Skeletal muscle tissue (tissue), 4 donors: ENCODE data around the gene DRD1. TPM values are rescaled to one million over a fixed set of nuclear protein-coding genes. Genes with fewer than 3 reads are reported as not detected.
"Not testable (repeated sequence)": the region's sequence is repeated elsewhere in the genome, so short reads cannot be mapped to it uniquely, and the experiment has no call there.

Experiments
- H3K27ac ChIP-seq: one replicate; pipeline ENCODE4 v1.7.0; 2013; ENCODE audit warnings: mild to moderate bottlenecking, low read depth, low read length, inconsistent platforms
- H3K27me3 ChIP-seq, 3 donors: one replicate each; pipeline ENCODE4 v1.7.0; 2013; ENCODE audit warnings: low read length in 3 of 3; ENCODE audit not compliant: control insufficient read depth in 3 of 3, insufficient read depth in 3 of 3
- H3K36me3 ChIP-seq, 3 donors: one replicate each; pipeline ENCODE4 v1.7.0; 2013; ENCODE audit warnings: low read length in 3 of 3; ENCODE audit not compliant: control insufficient read depth in 3 of 3, insufficient read depth in 3 of 3
- H3K4me1 ChIP-seq, 3 donors: one replicate each; pipeline ENCODE4 v1.7.0; 2013; ENCODE audit warnings: low read length in 3 of 3, mild to moderate bottlenecking in 3 of 3; ENCODE audit not compliant: control insufficient read depth in 3 of 3, insufficient read depth in 3 of 3
- H3K4me3 ChIP-seq, 3 donors: one replicate each; pipeline ENCODE4 v1.7.0; 2013; ENCODE audit warnings: low read length in 3 of 3
- H3K9ac ChIP-seq, 3 donors: one replicate each; pipeline ENCODE4 v1.7.0; 2013; ENCODE audit warnings: low read length in 3 of 3, mild to moderate bottlenecking in 3 of 3, moderate library complexity in 2 of 3, low read depth in 1 of 3
- H3K9me3 ChIP-seq, 3 donors: one replicate each; pipeline ENCODE4 v1.7.0; 2013; ENCODE audit warnings: low read length in 3 of 3; ENCODE audit not compliant: control insufficient read depth in 3 of 3
- total RNA-seq: library from RNA; depleted of rRNA; stranded (reverse); fragments of >200 nt; gene quantifications from one replicate; pipeline ENCODE4 v1.2.3, GENCODE V29; 2014
- donor health status: Osteomylitis.

DRD1 gene
- total RNA-seq, 1 donor from 2014 or later, result not detected

GRCh38 chr5:175415303-175415702 lies 28.7 kb downstream of the DRD1 start:
- no peaks in the 10 kb centered on the region for H3K36me3 ChIP-seq
- H3K27me3 ChIP-seq, result no peaks in the 10 kb centered on the region
- no peak overlapping the region for H3K4me3 ChIP-seq
- H3K4me1 ChIP-seq, result no peaks in the 10 kb centered on the region
- no peak overlapping the region for H3K9ac ChIP-seq
- no peak overlapping the region for H3K27ac ChIP-seq
- H3K9me3 ChIP-seq, result peaks cover 0 to 5% (median 3%) of the 10 kb centered on the region in 3 donors

GRCh38 chr5:175410926-175411325 lies 33.1 kb downstream of the DRD1 start:
- H3K4me1 ChIP-seq, result no peaks in the 10 kb centered on the region
- no peaks in the 10 kb centered on the region for H3K36me3 ChIP-seq
- no peak overlapping the region for H3K9ac ChIP-seq
- H3K9me3 ChIP-seq, result peaks cover 0 to 5% (median 0%) of the 10 kb centered on the region in 3 donors
- no peak overlapping the region for H3K27ac ChIP-seq
- no peaks in the 10 kb centered on the region for H3K27me3 ChIP-seq
- no peak overlapping the region for H3K4me3 ChIP-seq

GRCh38 chr5:175406300-175406699 lies 37.7 kb downstream of the DRD1 start:
- H3K27me3 ChIP-seq, result no peaks in the 10 kb centered on the region
- no peak overlapping the region for H3K9ac ChIP-seq
- no peaks in the 10 kb centered on the region for H3K9me3 ChIP-seq
- H3K4me3 ChIP-seq, result no peak overlapping the region
- H3K4me1 ChIP-seq, result no peaks in the 10 kb centered on the region
- no peaks in the 10 kb centered on the region for H3K36me3 ChIP-seq
- H3K27ac ChIP-seq, result no peak overlapping the region

- H3K27me3 ChIP-seq, H3K9ac ChIP-seq, H3K4me3 ChIP-seq, H3K4me1 ChIP-seq, H3K36me3 ChIP-seq, H3K9me3 ChIP-seq, H3K27ac ChIP-seq: not testable (repeated sequence)
Measured at GRCh38 chr5:175397590-175398297, 46.2 kb downstream of the DRD1 start.

- not testable (repeated sequence) for H3K27ac ChIP-seq, H3K9me3 ChIP-seq, H3K27me3 ChIP-seq, H3K36me3 ChIP-seq, H3K9ac ChIP-seq, H3K4me3 ChIP-seq, H3K4me1 ChIP-seq
Measured at GRCh38 chr5:175395430-175395829, 48.6 kb downstream of the DRD1 start.

GRCh38 chr5:175394601-175395000 lies 49.4 kb downstream of the DRD1 start:
- Histone ChIP-seq H3K4me3 (no peak overlapping the region), H3K9ac (no peak overlapping the region), H3K9me3 (no peaks in the 10 kb centered on the region), H3K27ac (no peak overlapping the region), H3K36me3 (no peaks in the 10 kb centered on the region), H3K27me3 (peaks cover 0 to 2% (median 0%) of the 10 kb centered on the region in 3 donors), H3K4me1 (no peaks in the 10 kb centered on the region)

- H3K4me3 ChIP-seq, result no peak overlapping the region
- no peak overlapping the region for H3K27ac ChIP-seq
- H3K27me3 ChIP-seq, result peaks cover 0 to 2% (median 0%) of the 10 kb centered on the region in 3 donors
- H3K36me3 ChIP-seq, result no peaks in the 10 kb centered on the region
- no peaks in the 10 kb centered on the region for H3K4me1 ChIP-seq
- H3K9me3 ChIP-seq, result no peaks in the 10 kb centered on the region
- no peak overlapping the region for H3K9ac ChIP-seq
Measured at GRCh38 chr5:175393897-175394296, 50.1 kb downstream of the DRD1 start.

- H3K36me3 ChIP-seq, result no peaks in the 10 kb centered on the region
- no peak overlapping the region for H3K4me3 ChIP-seq
- peaks cover 0 to 2% (median 0%) of the 10 kb centered on the region in 3 donors for H3K27me3 ChIP-seq
Measured at GRCh38 chr5:175392236-175392635, 51.7 kb downstream of the DRD1 start.

GRCh38 chr5:175390352-175391083 lies 53.5 kb downstream of the DRD1 start:
- Histone ChIP-seq H3K36me3 (no peaks in the 10 kb centered on the region), H3K4me3 (no peak overlapping the region), H3K4me1 (no peaks in the 10 kb centered on the region), H3K27ac (no peak overlapping the region), H3K9ac (no peak overlapping the region), H3K27me3 (peaks cover 0 to 3% (median 0%) of the 10 kb centered on the region in 3 donors), H3K9me3 (no peaks in the 10 kb centered on the region)

More at GRCh38 chr5:175392236-175392635, 51.7 kb downstream of the DRD1 start:
- Histone ChIP-seq H3K9ac (no peak overlapping the region), H3K4me1 (no peaks in the 10 kb centered on the region), H3K27ac (no peak overlapping the region), H3K9me3 (no peaks in the 10 kb centered on the region)
